Left lung (tissue), 10 donors: ENCODE data around the gene INTS11. TPM values are rescaled to one million over a fixed set of nuclear protein-coding genes. Genes with fewer than 3 reads are reported as not detected.

Source experiments
- ATAC-seq: fragments of 200-7000 bp; cut with Tn5 transposase; one replicate; pipeline ENCODE4 v1.9.1; 2020; ENCODE audit warnings: moderate library complexity
- DNase-seq, 4 donors: peaks; one replicate each; pipeline ENCODE4 v3.0.0-alpha.2; 2013 to 2020
- H3K27ac ChIP-seq, 2 donors: fragments of 200-600 bp; sonication (generic) in 1 of 2; one replicate each; pipeline versions ENCODE4 v1.5.0 to v1.8.0; 2020 to 2021
- H3K27me3 ChIP-seq, 2 donors: fragments of 200-600 bp; sonication (generic) in 1 of 2; one replicate each; pipeline versions ENCODE4 v1.5.0 to v1.8.0; 2020 to 2021
- H3K36me3 ChIP-seq, 2 donors: fragments of 200-600 bp; sonication (generic) in 1 of 2; one replicate each; pipeline versions ENCODE4 v1.5.0 to v1.8.0; 2020 to 2021
- H3K4me1 ChIP-seq, 2 donors: fragments of 200-600 bp; one replicate each; pipeline ENCODE4 v1.8.0; 2021
- H3K4me3 ChIP-seq, 2 donors: fragments of 200-600 bp; sonication (generic) in 1 of 2; one replicate each; pipeline versions ENCODE4 v1.5.0 to v1.8.0; 2020 to 2021; ENCODE audit warnings: mild to moderate bottlenecking in 1 of 2
- H3K9me3 ChIP-seq, 2 donors: fragments of 200-600 bp; sonication (generic) in 1 of 2; one replicate each; pipeline versions ENCODE4 v1.5.0 to v1.8.0; 2020 to 2021
- intact Hi-C, 2 donors: fragments of 100-400 bp; cut with DNase I; formaldehyde crosslinking; loops; one replicate each; pipeline versions ENCODE4 v1.11.2 to v1.14.2; 2022
- polyA plus RNA-seq, 6 donors: library from polyadenylated mRNA; unstranded; fragments of 120-200 nt; gene quantifications; one replicate each; pipeline ENCODE4 v1.2.1, GENCODE V29; 2013; ENCODE audit not compliant: insufficient read length in 6 of 6
- total RNA-seq, 2 donors: library from RNA; stranded (reverse); fragmentation: NEBNext Ultra II Directional; extraction: Animal tissue kit (Norgen Biotek cat#: 25700); gene quantifications; one replicate each; pipeline ENCODE4 v1.2.1, GENCODE V29; 2021
- TF ChIP-seq, protein P1 (sequence below), 2 donors: fragments of 200-600 bp; sonication (generic) in 1 of 2; IDR thresholded peaks; one replicate each; pipeline versions ENCODE4 v1.5.0 to v1.8.0; 2021; ENCODE audit warnings: antibody characterized with exemption in 2 of 2
- donor health status: DM: no; HTN: yes; CAD: no.
- donor health status: DM: no; HTN: no; CAD: no.

Gene INTS11
- total and polyA plus RNA-seq, 8 donors: 67.0 to 166 (median 117) TPM

DNA sequence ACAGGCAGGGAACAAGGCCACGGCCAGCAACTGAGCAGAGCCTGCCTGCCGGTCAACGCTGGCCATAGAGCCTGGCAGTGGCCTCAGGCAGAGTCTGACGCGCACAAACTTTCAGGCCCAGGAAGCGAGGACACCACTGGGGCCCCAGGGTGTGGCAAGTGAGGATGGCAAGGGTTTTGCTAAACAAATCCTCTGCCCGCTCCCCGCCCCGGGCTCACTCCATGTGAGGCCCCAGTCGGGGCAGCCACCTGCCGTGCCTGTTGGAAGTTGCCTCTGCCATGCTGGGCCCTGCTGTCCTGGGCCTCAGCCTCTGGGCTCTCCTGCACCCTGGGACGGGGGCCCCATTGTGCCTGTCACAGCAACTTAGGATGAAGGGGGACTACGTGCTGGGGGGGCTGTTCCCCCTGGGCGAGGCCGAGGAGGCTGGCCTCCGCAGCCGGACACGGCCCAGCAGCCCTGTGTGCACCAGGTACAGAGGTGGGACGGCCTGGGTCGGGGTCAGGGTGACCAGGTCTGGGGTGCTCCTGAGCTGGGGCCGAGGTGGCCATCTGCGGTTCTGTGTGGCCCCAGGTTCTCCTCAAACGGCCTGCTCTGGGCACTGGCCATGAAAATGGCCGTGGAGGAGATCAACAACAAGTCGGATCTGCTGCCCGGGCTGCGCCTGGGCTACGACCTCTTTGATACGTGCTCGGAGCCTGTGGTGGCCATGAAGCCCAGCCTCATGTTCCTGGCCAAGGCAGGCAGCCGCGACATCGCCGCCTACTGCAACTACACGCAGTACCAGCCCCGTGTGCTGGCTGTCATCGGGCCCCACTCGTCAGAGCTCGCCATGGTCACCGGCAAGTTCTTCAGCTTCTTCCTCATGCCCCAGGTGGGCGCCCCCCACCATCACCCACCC, 6.9 kb upstream of the INTS11 start, which contains the start of gene TAS1R3:
Gene TAS1R3, plus strand, starts transcription at position 213 of the 898 bp plus-strand sequence. Its CDS starts 66 bp downstream, at position 279.
- intact Hi-C loops: no loop called here
- peak; percentile 4 for ATAC-seq
- no peak within 1 kb of the TSS for H3K27ac ChIP-seq

DNA sequence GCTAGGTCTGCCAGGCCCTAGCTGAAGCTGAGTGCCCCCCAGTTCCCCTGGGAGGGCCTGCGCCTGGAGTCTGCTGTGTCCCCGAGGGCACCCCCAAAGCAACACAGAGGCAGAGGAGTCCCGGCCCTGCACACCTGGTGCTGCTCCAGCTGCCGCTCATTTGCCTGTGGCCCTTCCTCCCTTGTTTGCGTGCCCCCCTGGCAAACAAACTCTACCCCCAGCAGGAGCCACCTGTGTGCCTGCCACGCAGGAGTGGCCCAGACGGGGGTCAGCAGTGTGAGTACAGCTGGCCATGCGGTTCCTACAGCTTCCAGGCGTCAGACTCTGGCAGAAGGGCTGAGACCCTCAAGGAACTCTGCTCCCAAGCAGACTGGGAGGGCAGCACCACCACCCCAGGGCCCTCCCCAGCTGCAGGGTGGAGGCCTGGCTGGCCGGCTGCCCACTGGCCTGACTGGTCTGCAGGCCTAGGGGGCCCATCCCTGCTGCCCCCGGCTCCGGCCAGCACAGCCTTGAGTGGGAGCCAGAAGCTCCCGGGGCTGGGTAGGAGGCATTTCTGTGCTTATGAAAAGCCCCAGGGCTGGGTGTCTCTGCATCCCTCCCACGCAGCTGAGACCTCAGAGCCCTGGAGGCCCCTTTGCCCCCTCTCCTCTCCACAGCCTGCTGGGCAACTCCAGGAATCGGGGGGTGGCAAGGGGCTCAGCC, 6.1 kb upstream of the INTS11 start:
- DNase-seq: no peak

More for the DNA sequence above, 6.9 kb upstream of the INTS11 start, which contains the start of gene TAS1R3:
- Histone ChIP-seq H3K36me3 (peaks cover 0 to 39% of the 10 kb centered on the region in 2 donors), H3K27me3 (no peaks in the 10 kb centered on the region), H3K4me1 (peaks cover 1 to 16% of the 10 kb centered on the region in 2 donors), H3K9me3 (no peaks in the 10 kb centered on the region), H3K4me3 (no peak within 1 kb of the TSS)
- TF ChIP-seq, protein P1, sequence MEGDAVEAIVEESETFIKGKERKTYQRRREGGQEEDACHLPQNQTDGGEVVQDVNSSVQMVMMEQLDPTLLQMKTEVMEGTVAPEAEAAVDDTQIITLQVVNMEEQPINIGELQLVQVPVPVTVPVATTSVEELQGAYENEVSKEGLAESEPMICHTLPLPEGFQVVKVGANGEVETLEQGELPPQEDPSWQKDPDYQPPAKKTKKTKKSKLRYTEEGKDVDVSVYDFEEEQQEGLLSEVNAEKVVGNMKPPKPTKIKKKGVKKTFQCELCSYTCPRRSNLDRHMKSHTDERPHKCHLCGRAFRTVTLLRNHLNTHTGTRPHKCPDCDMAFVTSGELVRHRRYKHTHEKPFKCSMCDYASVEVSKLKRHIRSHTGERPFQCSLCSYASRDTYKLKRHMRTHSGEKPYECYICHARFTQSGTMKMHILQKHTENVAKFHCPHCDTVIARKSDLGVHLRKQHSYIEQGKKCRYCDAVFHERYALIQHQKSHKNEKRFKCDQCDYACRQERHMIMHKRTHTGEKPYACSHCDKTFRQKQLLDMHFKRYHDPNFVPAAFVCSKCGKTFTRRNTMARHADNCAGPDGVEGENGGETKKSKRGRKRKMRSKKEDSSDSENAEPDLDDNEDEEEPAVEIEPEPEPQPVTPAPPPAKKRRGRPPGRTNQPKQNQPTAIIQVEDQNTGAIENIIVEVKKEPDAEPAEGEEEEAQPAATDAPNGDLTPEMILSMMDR (IDR thresholded peaks at IDR 0.05): no peak
- no peak for DNase-seq

DNA sequence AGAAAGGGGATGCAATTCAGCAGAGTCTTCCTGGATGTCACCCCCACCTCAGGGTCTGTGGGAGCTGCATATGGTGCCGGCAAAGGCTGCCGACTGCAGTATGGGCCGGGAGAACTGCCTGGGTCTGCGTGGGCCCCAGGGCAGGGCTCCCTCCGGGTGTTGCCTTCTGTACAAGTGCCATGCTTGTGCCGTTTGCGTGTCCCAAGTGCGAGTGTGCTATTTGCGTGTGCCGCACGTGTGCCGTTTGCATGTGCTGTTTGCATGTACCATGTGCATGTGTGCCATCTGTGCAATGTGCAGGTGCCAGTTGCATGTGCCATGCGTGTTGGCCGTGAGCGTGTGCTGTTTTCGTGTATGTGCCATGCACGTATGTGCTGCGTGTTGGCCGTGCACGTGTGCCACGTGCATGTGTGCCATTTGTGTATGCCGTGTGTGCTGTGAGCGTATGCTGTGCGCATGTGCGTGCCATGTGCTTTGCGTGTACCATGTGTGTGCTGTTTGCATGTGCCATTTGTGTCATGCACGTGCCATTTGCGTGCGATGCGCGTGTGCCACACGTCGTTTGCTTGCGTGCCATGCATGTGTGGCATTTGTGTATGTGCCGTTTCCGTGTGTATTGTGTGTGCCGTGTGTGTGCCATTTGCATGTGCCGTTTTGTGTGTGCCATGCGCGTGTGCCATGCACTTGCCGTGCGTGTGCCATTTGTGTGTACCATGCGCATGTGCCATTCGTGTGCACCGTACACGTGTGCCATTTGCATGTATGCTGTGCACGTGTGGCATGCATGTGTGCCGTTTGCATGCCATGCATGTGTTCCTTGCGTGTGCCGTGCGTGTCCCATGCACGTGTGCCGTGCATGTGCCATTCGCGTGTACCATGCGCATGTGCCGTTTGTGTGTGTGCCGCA, 5.1 kb upstream of the INTS11 start:
- no peaks in the 10 kb centered on the region for H3K9me3 ChIP-seq
- ATAC-seq: no peak
- DNase-seq: no peak
- H3K4me3 ChIP-seq: no peak overlapping the region
- intact Hi-C loops: no loop called here
- H3K27ac ChIP-seq: no peak overlapping the region
- TF ChIP-seq, protein P1 (IDR thresholded peaks at IDR 0.05): no peak
- H3K36me3 ChIP-seq: peaks cover 0 to 26% of the 10 kb centered on the region in 2 donors
- peaks cover 12 to 29% of the 10 kb centered on the region in 2 donors for H3K4me1 ChIP-seq
- no peaks in the 10 kb centered on the region for H3K27me3 ChIP-seq

More for the DNA sequence above, 6.1 kb upstream of the INTS11 start:
- H3K9me3 ChIP-seq: no peaks in the 10 kb centered on the region
- peaks cover 9 to 24% of the 10 kb centered on the region in 2 donors for H3K4me1 ChIP-seq
- H3K4me3 ChIP-seq: no peak overlapping the region
- H3K27ac ChIP-seq: no peak overlapping the region
- ATAC-seq: no peak
- intact Hi-C loops: no loop called here
- peaks cover 0 to 31% of the 10 kb centered on the region in 2 donors for H3K36me3 ChIP-seq
- TF ChIP-seq, protein P1 (IDR thresholded peaks at IDR 0.05): no peak
- H3K27me3 ChIP-seq: no peaks in the 10 kb centered on the region

DNA sequence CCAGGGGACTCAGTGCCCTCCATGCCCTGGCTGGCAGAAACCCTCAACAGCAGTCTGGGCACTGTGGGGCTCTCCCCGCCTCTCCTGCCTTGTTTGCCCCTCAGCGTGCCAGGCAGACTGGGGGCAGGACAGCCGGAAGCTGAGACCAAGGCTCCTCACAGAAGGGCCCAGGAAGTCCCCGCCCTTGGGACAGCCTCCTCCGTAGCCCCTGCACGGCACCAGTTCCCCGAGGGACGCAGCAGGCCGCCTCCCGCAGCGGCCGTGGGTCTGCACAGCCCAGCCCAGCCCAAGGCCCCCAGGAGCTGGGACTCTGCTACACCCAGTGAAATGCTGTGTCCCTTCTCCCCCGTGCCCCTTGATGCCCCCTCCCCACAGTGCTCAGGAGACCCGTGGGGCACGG, 3.8 kb upstream of the INTS11 start:
- peaks cover 0 to 26% of the 10 kb centered on the region in 2 donors for H3K36me3 ChIP-seq
- no peak for ATAC-seq
- no peak overlapping the region for H3K4me3 ChIP-seq
- TF ChIP-seq, protein P1 (IDR thresholded peaks at IDR 0.05): no peak
- no peak overlapping the region for H3K27ac ChIP-seq
- H3K27me3 ChIP-seq: no peaks in the 10 kb centered on the region
- peaks cover 12 to 34% of the 10 kb centered on the region in 2 donors for H3K4me1 ChIP-seq
- no peaks in the 10 kb centered on the region for H3K9me3 ChIP-seq
- no peak for DNase-seq
- intact Hi-C loops: no loop called here
